ENCODE measurements around the gene DUSP7. TPM values are rescaled to one million over a fixed set of nuclear protein-coding genes. Genes with fewer than 3 reads are reported as not detected.
A peak's percentile ranks its signal among the peaks of the same experiment; 100 is the strongest.

The DUSP7 gene
- polyA plus RNA-seq, 1 experiment, result 17.8 TPM

- peak overlapping the region; percentile 68 for H3K27ac ChIP-seq (ENCODE audit: low read depth, low read length)
- CTCF ChIA-PET, result no interaction called here
- no peaks in the 10 kb centered on the region for H3K9me3 ChIP-seq (ENCODE audit: control insufficient read depth, insufficient read depth, low read length)
- no peaks in the 10 kb centered on the region for H3K27me3 ChIP-seq (ENCODE audit: control insufficient read depth, insufficient read depth, low read length)
- no peak for TF ChIP-seq CTCF (IDR thresholded peaks at IDR 0.05; ENCODE audit: low read depth, low read length)
- H3K4me3 ChIP-seq (ENCODE audit: low read depth, low read length), result no peak overlapping the region
- POLR2A ChIA-PET, result interaction anchor here (1.3 kb wide), 1 partner anchor 54 kb away, joined by 4 read pairs; the partner anchor contains the start of gene RPL29
- no peak for DNase-seq (ENCODE audit: low read depth, low spot score)
Observed at GRCh38 chr3:52049503-52049902, 6.9 kb downstream of the DUSP7 start.

GRCh38 chr3:52047295-52047960 is 8.9 kb downstream of the DUSP7 start:
- Histone ChIP-seq H3K27me3 (ENCODE audit: control insufficient read depth, insufficient read depth, low read length) (no peaks in the 10 kb centered on the region), H3K27ac (ENCODE audit: low read depth, low read length) (peak overlapping the region; percentile 97), H3K9me3 (ENCODE audit: control insufficient read depth, insufficient read depth, low read length) (no peaks in the 10 kb centered on the region), H3K4me3 (ENCODE audit: low read depth, low read length) (no peak overlapping the region)
- ChIA-PET CTCF (interaction anchor here (1.1 to 1.3 kb wide), 2 partner anchors 9 to 43 kb away, joined by 3 read pairs; partner anchors contain the start of gene DUSP7), POLR2A (interaction anchor here (1.3 to 1.9 kb wide), 3 partner anchors 8 to 20 kb away, joined by 3 to 24 read pairs (median 3); partner anchors contain the start of gene DUSP7)
- no peak for DNase-seq (ENCODE audit: low read depth, low spot score)
- no peak for TF ChIP-seq CTCF (IDR thresholded peaks at IDR 0.05; ENCODE audit: low read depth, low read length)

- peak overlapping the region; percentile 97 for H3K27ac ChIP-seq (ENCODE audit: low read depth, low read length)
- CTCF ChIA-PET, result interaction anchor here (1.1 to 1.3 kb wide), 2 partner anchors 9 to 43 kb away, joined by 3 read pairs; partner anchors contain the start of gene DUSP7
- no peaks in the 10 kb centered on the region for H3K9me3 ChIP-seq (ENCODE audit: control insufficient read depth, insufficient read depth, low read length)
- no peak for TF ChIP-seq CTCF (IDR thresholded peaks at IDR 0.05; ENCODE audit: low read depth, low read length)
- no peaks in the 10 kb centered on the region for H3K27me3 ChIP-seq (ENCODE audit: control insufficient read depth, insufficient read depth, low read length)
- DNase-seq (ENCODE audit: low read depth, low spot score), result no peak
- H3K4me3 ChIP-seq (ENCODE audit: low read depth, low read length), result no peak overlapping the region
- POLR2A ChIA-PET, result interaction anchor here (0.7 to 1.9 kb wide), 5 partner anchors 9 to 64 kb away, joined by 3 to 24 read pairs (median 3); partner anchors contain the start of genes ACY1, DUSP7 and RPL29
Observed at GRCh38 chr3:52046902-52047239, 9.5 kb downstream of the DUSP7 start.

- TF ChIP-seq CTCF (IDR thresholded peaks at IDR 0.05; ENCODE audit: low read depth, low read length), result no peak
- H3K27me3 ChIP-seq (ENCODE audit: control insufficient read depth, insufficient read depth, low read length), result no peaks in the 10 kb centered on the region
- peak; percentile 87 for DNase-seq (ENCODE audit: low read depth, low spot score)
- no peak overlapping the region for H3K4me3 ChIP-seq (ENCODE audit: low read depth, low read length)
- no peaks in the 10 kb centered on the region for H3K9me3 ChIP-seq (ENCODE audit: control insufficient read depth, insufficient read depth, low read length)
- CTCF ChIA-PET, result interaction anchor here (1.1 to 1.3 kb wide), 2 partner anchors 10 to 42 kb away, joined by 3 read pairs; partner anchors contain the start of gene DUSP7
- peak overlapping the region; percentile 97 for H3K27ac ChIP-seq (ENCODE audit: low read depth, low read length)
- POLR2A ChIA-PET, result interaction anchor here (0.6 to 1.9 kb wide), 6 partner anchors 10 to 101 kb away, joined by 3 to 24 read pairs (median 3); partner anchors contain the start of genes ACY1, DUSP7 and RPL29
Observed at GRCh38 chr3:52046186-52046901, 10.0 kb downstream of the DUSP7 start.

Data from AG04450 (cell line).